CD14-positive monocyte (primary cell): ENCODE data around the gene DENND4B. TPM values are rescaled to one million over a fixed set of nuclear protein-coding genes. Genes with fewer than 3 reads are reported as not detected.

Experiments
- DNase-seq, 3 donors: peaks; one replicate each; pipeline ENCODE4 v3.0.0-alpha.2; 2011 to 2022
- H2AFZ ChIP-seq: 2 replicates; pipeline ENCODE4 v1.6.0; 2012; ENCODE audit warnings: mild to moderate bottlenecking, low read depth, low read length, inconsistent platforms; ENCODE audit not compliant: insufficient read depth, poor library complexity, severe bottlenecking
- H3K27ac ChIP-seq, 2 donors: 1 replicate in 1 of 2; 2 replicates in 1 of 2; pipeline ENCODE4 v1.5.1; 2012 to 2013; ENCODE audit warnings: low read length in 2 of 2, control low read depth in 1 of 2, inconsistent platforms in 1 of 2, low read depth in 1 of 2, mild to moderate bottlenecking in 1 of 2
- H3K27me3 ChIP-seq, 2 donors: one replicate each; pipeline versions ENCODE4 v1.6.0 to v1.6.1; 2011 to 2013; ENCODE audit warnings: low read length in 2 of 2; ENCODE audit not compliant: control insufficient read depth in 2 of 2, insufficient read depth in 2 of 2
- H3K36me3 ChIP-seq, 2 donors: replicated peaks in 1 of 2; 1 replicate in 1 of 2; 2 replicates in 1 of 2; pipeline versions ENCODE4 v1.5.1 to v1.6.1; 2012 to 2013; ENCODE audit warnings: low read length in 2 of 2, control low read depth in 1 of 2, inconsistent platforms in 1 of 2, mild to moderate bottlenecking in 1 of 2; ENCODE audit not compliant: insufficient read depth in 2 of 2, control insufficient read depth in 1 of 2
- H3K4me1 ChIP-seq, 2 donors: 1 replicate in 1 of 2; 2 replicates in 1 of 2; pipeline versions ENCODE4 v1.5.1 to v1.6.1; 2012 to 2013; ENCODE audit warnings: low read length in 2 of 2, control low read depth in 1 of 2, inconsistent platforms in 1 of 2, mild to moderate bottlenecking in 1 of 2, moderate library complexity in 1 of 2; ENCODE audit not compliant: insufficient read depth in 2 of 2, control insufficient read depth in 1 of 2
- H3K4me2 ChIP-seq: replicated peaks from 2 replicates; pipeline ENCODE3; 2012; ENCODE audit warnings: low read length, moderate library complexity, mild to moderate bottlenecking; ENCODE audit not compliant: poor library complexity, severe bottlenecking; ENCODE audit errors: extremely low read depth
- H3K4me3 ChIP-seq, 3 experiments: fragments of 200-600 bp in 1 of 3; sonication (generic) in 1 of 3; replicated peaks in 1 of 3; 1 replicate in 2 of 3; 2 replicates in 1 of 3; pipeline ENCODE4 v1.5.1; 2011 to 2013; ENCODE audit warnings: low read length in 3 of 3, mild to moderate bottlenecking in 3 of 3, control low read depth in 2 of 3, low read depth in 2 of 3, inconsistent platforms in 1 of 3, moderate library complexity in 1 of 3
- H3K79me2 ChIP-seq: 2 replicates; pipeline ENCODE4 v1.6.0; 2012; ENCODE audit warnings: mild to moderate bottlenecking, control low read depth, inconsistent platforms, low read length, moderate library complexity; ENCODE audit not compliant: insufficient read depth
- H3K9ac ChIP-seq: 2 replicates; pipeline ENCODE4 v1.6.0; 2017; ENCODE audit warnings: low read length, mild to moderate bottlenecking; ENCODE audit not compliant: insufficient read depth, poor library complexity, severe bottlenecking
- H3K9me3 ChIP-seq, 2 donors: replicated peaks in 1 of 2; 1 replicate in 1 of 2; 2 replicates in 1 of 2; pipeline versions ENCODE4 v1.5.1 to v1.6.1; 2012 to 2013; ENCODE audit warnings: low read length in 2 of 2, control low read depth in 1 of 2; ENCODE audit not compliant: control insufficient read depth in 1 of 2, insufficient read depth in 1 of 2
- H4K20me1 ChIP-seq: 2 replicates; pipeline ENCODE4 v1.6.0; 2012; ENCODE audit warnings: mild to moderate bottlenecking, low read length, control low read depth, moderate library complexity; ENCODE audit not compliant: insufficient read depth
- H3K27ac Mint-ChIP-seq, 7 donors: one replicate each; pipeline ENCODE4 v1.8.0; 2020; ENCODE audit warnings: mild to moderate bottlenecking in 7 of 7, mixed read lengths in 7 of 7, moderate library complexity in 6 of 7, inconsistent platforms in 2 of 7
- H3K27me3 Mint-ChIP-seq, 3 donors: one replicate each; pipeline ENCODE4 v1.8.0; 2021 to 2022; ENCODE audit warnings: low read depth in 3 of 3, mild to moderate bottlenecking in 3 of 3, mixed read lengths in 3 of 3, moderate library complexity in 3 of 3, inconsistent platforms in 1 of 3
- H3K36me3 Mint-ChIP-seq, 2 donors: one replicate each; pipeline ENCODE4 v1.8.0; 2020; ENCODE audit warnings: mixed read lengths in 2 of 2, inconsistent platforms in 1 of 2, mild to moderate bottlenecking in 1 of 2
- H3K4me1 Mint-ChIP-seq: one replicate; pipeline ENCODE4 v1.8.0; 2020; ENCODE audit warnings: mild to moderate bottlenecking, mixed read lengths
- H3K4me3 Mint-ChIP-seq, 2 donors: one replicate each; pipeline ENCODE4 v1.8.0; 2020; ENCODE audit warnings: mild to moderate bottlenecking in 2 of 2, mixed read lengths in 2 of 2, moderate library complexity in 1 of 2
- H3K9me3 Mint-ChIP-seq, 7 donors: one replicate each; pipeline ENCODE4 v1.8.0; 2020 to 2022; ENCODE audit warnings: mixed read lengths in 7 of 7, mild to moderate bottlenecking in 6 of 7, moderate library complexity in 6 of 7, inconsistent platforms in 2 of 7
- CTCF ChIP-seq: fragments of 200-600 bp; IDR thresholded peaks from one replicate; pipeline ENCODE4 v1.8.0; 2022; ENCODE audit warnings: antibody characterized with exemption, mild to moderate bottlenecking
- WGBS: methylation state at CpG from one replicate; pipeline ENCODE4 v1.1.5; 2013; ENCODE audit warnings: missing lambda C conversion rate; ENCODE audit not compliant: insufficient coverage; 5-methylcytosine and 5-hydroxymethylcytosine counted together
- intact Hi-C, 2 donors: fragments of 100-400 bp; cut with micrococcal nuclease; formaldehyde crosslinking; loops; one replicate each; pipeline versions ENCODE4 v1.15.0 to v1.15.1; 2023
- polyA plus RNA-seq, 3 donors: library from polyadenylated mRNA; depleted of rRNA in 1 of 3; unstranded in 2 of 3; stranded (reverse) in 1 of 3; fragments of 300-500 nt in 2 of 3; fragments of >200 nt in 1 of 3; fragmentation: Illumina TruSeq in 2 of 3; gene quantifications; 1 replicate in 2 of 3; 2 replicates in 1 of 3; pipeline ENCODE4 v1.2.3, GENCODE V29; 2012 to 2021

Gene DENND4B
- polyA plus RNA-seq, 3 donors = 7.8 to 324 (median 10.9) TPM

DNA sequence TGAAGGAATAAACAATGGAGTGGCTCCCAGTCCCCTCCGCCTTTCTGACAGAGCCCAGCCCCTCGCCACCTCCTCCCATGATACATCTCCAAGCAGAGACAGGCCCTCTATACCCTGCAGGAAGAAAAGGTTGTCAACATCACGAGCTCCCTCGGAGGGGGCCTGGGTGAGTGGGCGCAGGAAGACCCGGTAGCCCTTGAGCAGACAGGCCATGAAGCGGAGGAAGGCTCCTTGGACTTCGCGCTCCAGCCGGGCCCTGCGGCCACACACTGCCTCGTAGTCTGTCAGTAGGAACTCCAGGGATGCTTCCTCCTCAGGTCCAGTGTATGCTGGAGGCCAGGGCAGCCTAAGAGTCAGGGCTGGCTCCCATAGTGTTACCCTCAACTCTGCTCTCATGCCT lies 7.0 kb downstream of the DENND4B start:
- Histone ChIP-seq H3K4me2 (no peak overlapping the region), H2AFZ (no peak overlapping the region), H3K4me3 (no peak overlapping the region), H4K20me1 (peaks cover 76% of the 10 kb centered on the region), H3K27ac (peak overlapping the region in 1 of 2 donors; percentile 71), H3K36me3 (peaks cover 88 to 91% of the 10 kb centered on the region in 2 donors), H3K79me2 (peaks cover 82% of the 10 kb centered on the region), H3K9me3 (no peaks in the 10 kb centered on the region), H3K27me3 (no peaks in the 10 kb centered on the region), H3K4me1 (peaks cover 20 to 36% of the 10 kb centered on the region in 2 donors), H3K9ac (no peak overlapping the region)
- intact Hi-C loops = no loop called here
- no peaks in the 10 kb centered on the region for H3K9me3 Mint-ChIP-seq
- no peak overlapping the region for H3K4me3 Mint-ChIP-seq
- peaks cover 30% of the 10 kb centered on the region for H3K4me1 Mint-ChIP-seq
- no peak for TF ChIP-seq CTCF
- peak overlapping the region in 3 of 7 donors; percentile 55 to 80 (median 59) for H3K27ac Mint-ChIP-seq
- DNase-seq = no peak
- WGBS = 95% methylated on average over 11 of the region's 12 CpGs
- peaks cover 83 to 92% of the 10 kb centered on the region in 2 donors for H3K36me3 Mint-ChIP-seq
- no peaks in the 10 kb centered on the region for H3K27me3 Mint-ChIP-seq

GRCh38 chr1:153938996-153939395 lies 7.5 kb downstream of the DENND4B start:
- H3K4me3 Mint-ChIP-seq = no peak overlapping the region
- H3K36me3 Mint-ChIP-seq = peaks cover 86 to 96% of the 10 kb centered on the region in 2 donors
- H3K4me1 ChIP-seq = peaks cover 15 to 31% of the 10 kb centered on the region in 2 donors
- no peak overlapping the region for H3K4me2 ChIP-seq
- DNase-seq = no peak
- no peaks in the 10 kb centered on the region for H3K9me3 ChIP-seq
- H3K27me3 Mint-ChIP-seq = no peaks in the 10 kb centered on the region
- peaks cover 91 to 96% of the 10 kb centered on the region in 2 donors for H3K36me3 ChIP-seq
- peaks cover 81% of the 10 kb centered on the region for H4K20me1 ChIP-seq
- intact Hi-C loops = no loop called here
- H3K27me3 ChIP-seq = no peaks in the 10 kb centered on the region
- H3K9me3 Mint-ChIP-seq = no peaks in the 10 kb centered on the region
- H3K4me1 Mint-ChIP-seq = peaks cover 25% of the 10 kb centered on the region
- no peak overlapping the region for H2AFZ ChIP-seq
- H3K4me3 ChIP-seq = no peak overlapping the region
- no CpG with 5 or more reads among the region's 3 CpGs for WGBS
- peaks cover 77% of the 10 kb centered on the region for H3K79me2 ChIP-seq
- TF ChIP-seq CTCF = no peak
- H3K9ac ChIP-seq = no peak overlapping the region
- H3K27ac ChIP-seq = peak overlapping the region in 1 of 2 donors; percentile 71
- H3K27ac Mint-ChIP-seq = peak overlapping the region in 5 of 7 donors; percentile 59 to 90 (median 61)
